ENCODE measurements around the gene INAFM1. TPM values are rescaled to one million over a fixed set of nuclear protein-coding genes. Genes with fewer than 3 reads are reported as not detected.

The INAFM1 gene
- total and polyA plus RNA-seq, 2 donors (not counting 3 experiments of a cell fraction or from before 2014, with no cell fraction given) = 2.8 to 8.3 TPM

DNA sequence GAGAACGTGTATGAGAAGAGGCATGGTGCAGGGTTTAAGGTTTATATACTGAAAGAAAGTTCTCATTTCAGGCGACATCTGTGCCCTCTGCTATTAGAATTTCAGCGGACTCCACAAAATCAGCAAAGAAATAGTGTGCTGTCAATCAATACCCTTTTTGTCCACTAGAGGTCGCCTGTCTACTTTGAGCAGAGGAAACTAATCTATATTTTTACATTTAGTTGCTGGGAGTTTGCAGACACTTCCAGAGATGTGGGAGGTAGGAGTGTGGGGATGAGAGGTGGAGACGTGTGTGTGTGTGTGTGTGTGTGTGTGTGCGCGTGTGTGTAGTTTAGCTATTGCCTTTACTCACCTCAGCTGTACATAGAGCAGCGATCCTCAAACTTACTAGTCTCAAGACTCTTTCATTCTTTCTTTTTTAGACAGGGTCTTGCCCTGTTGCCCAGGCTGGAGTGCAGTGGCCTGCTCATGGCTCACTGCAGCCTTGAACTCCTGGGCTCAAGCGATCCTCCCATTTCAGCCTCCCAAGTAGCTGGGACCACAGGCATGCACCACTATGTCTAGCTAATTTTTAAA is 9.7 kb downstream of the INAFM1 start:
- Histone ChIP-seq H2AFZ (ENCODE audit: low read depth, low read length) (no peak overlapping the region), H3K36me3 (ENCODE audit: control insufficient read depth in 2 of 2, extremely low read depth in 1 of 2, insufficient read depth in 2 of 2, low read length in 2 of 2) (no peaks in the 10 kb centered on the region), H3K9ac (replicated peaks; ENCODE audit: extremely low read depth, insufficient read depth, low read length) (no peak overlapping the region), H3K27ac (ENCODE audit: insufficient read depth, low read depth, low read length) (no peak overlapping the region), H3K79me2 (ENCODE audit: control insufficient read depth, insufficient read depth, low read length) (no peaks in the 10 kb centered on the region), H3K4me1 (ENCODE audit: control insufficient read depth, extremely low read depth, insufficient read depth, low read length) (no peaks in the 10 kb centered on the region), H4K20me1 (replicated peaks; ENCODE audit: control insufficient read depth, extremely low read depth, insufficient read depth, low read length) (no peaks in the 10 kb centered on the region), H3K4me3 (replicated peaks in 1 of 3; ENCODE audit: insufficient read depth in 1 of 3, low read depth in 1 of 3, low read length in 3 of 3) (no peak overlapping the region), H3K27me3 (ENCODE audit: control insufficient read depth in 2 of 2, insufficient read depth in 2 of 2, low read length in 2 of 2) (no peaks in the 10 kb centered on the region), H3K9me1 (replicated peaks; ENCODE audit: control insufficient read depth, extremely low read depth, insufficient read depth, low read length) (no peaks in the 10 kb centered on the region), H3K9me3 (replicated peaks; ENCODE audit: control insufficient read depth, insufficient read depth, low read length) (no peaks in the 10 kb centered on the region), H3K4me2 (ENCODE audit: insufficient read depth, low read length) (no peak overlapping the region)
- dilution Hi-C loops (cut with MboI; ENCODE audit: extremely low pct_ligation_motif_present, low sequenced_read_pairs) = no loop called here
- intact Hi-C loops (cut with micrococcal nuclease) = loop anchor here (1.0 to 5.0 kb wide), 3 partner anchors 107 to 423 kb away; no protein-coding TSS in a partner anchor
- no TSS peak for BruUV-seq (replicated peaks)
- DNase-seq (ENCODE audit: low read depth, low spot score) (peak; percentile 57), FAIRE-seq (peak; percentile 84)
- POLR2A ChIA-PET = no interaction called here
- CTCF ChIA-PET = interaction anchor here (0.7 to 2.3 kb wide), 14 partner anchors 8 to 144 kb away, joined by 3 to 18 read pairs (median 4); partner anchors contain the start of genes C5AR1, DHX34 and INAFM1
- TF ChIP-seq, protein P1, sequence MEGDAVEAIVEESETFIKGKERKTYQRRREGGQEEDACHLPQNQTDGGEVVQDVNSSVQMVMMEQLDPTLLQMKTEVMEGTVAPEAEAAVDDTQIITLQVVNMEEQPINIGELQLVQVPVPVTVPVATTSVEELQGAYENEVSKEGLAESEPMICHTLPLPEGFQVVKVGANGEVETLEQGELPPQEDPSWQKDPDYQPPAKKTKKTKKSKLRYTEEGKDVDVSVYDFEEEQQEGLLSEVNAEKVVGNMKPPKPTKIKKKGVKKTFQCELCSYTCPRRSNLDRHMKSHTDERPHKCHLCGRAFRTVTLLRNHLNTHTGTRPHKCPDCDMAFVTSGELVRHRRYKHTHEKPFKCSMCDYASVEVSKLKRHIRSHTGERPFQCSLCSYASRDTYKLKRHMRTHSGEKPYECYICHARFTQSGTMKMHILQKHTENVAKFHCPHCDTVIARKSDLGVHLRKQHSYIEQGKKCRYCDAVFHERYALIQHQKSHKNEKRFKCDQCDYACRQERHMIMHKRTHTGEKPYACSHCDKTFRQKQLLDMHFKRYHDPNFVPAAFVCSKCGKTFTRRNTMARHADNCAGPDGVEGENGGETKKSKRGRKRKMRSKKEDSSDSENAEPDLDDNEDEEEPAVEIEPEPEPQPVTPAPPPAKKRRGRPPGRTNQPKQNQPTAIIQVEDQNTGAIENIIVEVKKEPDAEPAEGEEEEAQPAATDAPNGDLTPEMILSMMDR (IDR thresholded peaks at IDR 0.05; ENCODE audit: extremely low read depth in 1 of 2, insufficient read depth in 1 of 2, low read depth in 1 of 2, low read length in 2 of 2) = peak; percentile 77
- no peak for TF ChIP-seq POLR2AphosphoS5 (IDR thresholded peaks at IDR 0.05; ENCODE audit: insufficient read depth, low read depth, low read length)

DNA sequence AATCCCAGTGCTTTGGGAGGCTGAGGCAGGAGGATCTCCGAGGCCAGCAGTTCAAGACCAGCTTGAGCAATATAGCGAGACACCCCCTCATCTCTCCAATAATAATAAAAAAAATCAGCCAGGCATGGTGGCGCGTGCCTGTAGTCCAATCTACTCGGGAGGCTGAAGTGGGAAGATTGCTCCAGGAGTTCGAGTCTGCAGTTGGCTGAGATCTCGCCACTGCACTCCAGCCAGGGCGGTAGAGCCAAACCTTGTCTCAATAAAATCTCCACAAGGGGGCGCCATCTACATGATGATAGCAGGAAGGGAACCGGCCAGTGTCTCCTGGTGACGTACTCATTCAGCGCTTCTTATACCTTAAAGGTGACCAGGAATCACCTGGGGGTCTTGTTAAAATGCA is 21.4 kb downstream of the INAFM1 start:
- Histone ChIP-seq H3K79me2 (ENCODE audit: control insufficient read depth, insufficient read depth, low read length) (no peaks in the 10 kb centered on the region), H2AFZ (ENCODE audit: low read depth, low read length) (no peak overlapping the region), H3K27ac (ENCODE audit: insufficient read depth, low read depth, low read length) (no peak overlapping the region), H3K4me3 (replicated peaks in 1 of 3; ENCODE audit: insufficient read depth in 1 of 3, low read depth in 1 of 3, low read length in 3 of 3) (no peak overlapping the region), H3K9me1 (replicated peaks; ENCODE audit: control insufficient read depth, extremely low read depth, insufficient read depth, low read length) (no peaks in the 10 kb centered on the region), H3K4me1 (ENCODE audit: control insufficient read depth, extremely low read depth, insufficient read depth, low read length) (no peaks in the 10 kb centered on the region), H3K9me3 (replicated peaks; ENCODE audit: control insufficient read depth, insufficient read depth, low read length) (no peaks in the 10 kb centered on the region), H3K9ac (replicated peaks; ENCODE audit: extremely low read depth, insufficient read depth, low read length) (no peak overlapping the region), H3K4me2 (ENCODE audit: insufficient read depth, low read length) (no peak overlapping the region), H3K27me3 (ENCODE audit: control insufficient read depth in 2 of 2, insufficient read depth in 2 of 2, low read length in 2 of 2) (no peaks in the 10 kb centered on the region), H3K36me3 (ENCODE audit: control insufficient read depth in 2 of 2, extremely low read depth in 1 of 2, insufficient read depth in 2 of 2, low read length in 2 of 2) (no peaks in the 10 kb centered on the region), H4K20me1 (replicated peaks; ENCODE audit: control insufficient read depth, extremely low read depth, insufficient read depth, low read length) (no peaks in the 10 kb centered on the region)
- ChIA-PET CTCF (interaction anchor here (0.6 to 11.9 kb wide), 15 partner anchors 9 to 1147 kb away, joined by 3 to 187 read pairs (median 4); partner anchors contain the start of genes DHX34 and EHD2), POLR2A (no interaction called here)
- DNase-seq (ENCODE audit: low read depth, low spot score) (peak; percentile 55), FAIRE-seq (peak; percentile 88)
- no TSS peak for BruUV-seq (replicated peaks)
- TF ChIP-seq EZH2 (IDR thresholded peaks at IDR 0.05; ENCODE audit: borderline replicate concordance, low read depth, low read length, severe bottlenecking) = no peak
- TF ChIP-seq, protein P1 (IDR thresholded peaks at IDR 0.05; ENCODE audit: extremely low read depth in 1 of 2, insufficient read depth in 1 of 2, low read depth in 1 of 2, low read length in 2 of 2) = peak; percentile 62 to 70
- TF ChIP-seq, protein P2, sequence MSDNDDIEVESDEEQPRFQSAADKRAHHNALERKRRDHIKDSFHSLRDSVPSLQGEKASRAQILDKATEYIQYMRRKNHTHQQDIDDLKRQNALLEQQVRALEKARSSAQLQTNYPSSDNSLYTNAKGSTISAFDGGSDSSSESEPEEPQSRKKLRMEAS (IDR thresholded peaks at IDR 0.05; ENCODE audit: insufficient read depth, insufficient read length) = no peak
- TF ChIP-seq MYC (IDR thresholded peaks at IDR 0.05; ENCODE audit: low read depth, low read length) = no peak
- TF ChIP-seq JUN (IDR thresholded peaks at IDR 0.05; ENCODE audit: borderline replicate concordance, insufficient read depth, insufficient read length, low read depth) = no peak
- no peak for TF ChIP-seq POLR2AphosphoS5 (IDR thresholded peaks at IDR 0.05; ENCODE audit: insufficient read depth, low read depth, low read length)
- TF ChIP-seq POLR2A (IDR thresholded peaks at IDR 0.05; ENCODE audit: low read depth, low read length) = no peak
- intact Hi-C loops (cut with micrococcal nuclease) (loop anchor here (1.0 to 5.0 kb wide), 3 partner anchors 95 to 411 kb away; no protein-coding TSS in a partner anchor), dilution Hi-C loops (cut with MboI; ENCODE audit: extremely low pct_ligation_motif_present, low sequenced_read_pairs) (no loop called here)

Measured in endothelial cell of umbilical vein (primary cell).